IMR-90 (cell line): ENCODE measurements around the gene CDH1. TPM values are rescaled to one million over a fixed set of nuclear protein-coding genes. Genes with fewer than 3 reads are reported as not detected.

Experiments used
- ATAC-seq: fragments of 200-7000 bp; cut with Tn5 transposase; 2 replicates; pipeline ENCODE4 v1.9.1; 2020; ENCODE audit warnings: low read depth, mild to moderate bottlenecking, moderate library complexity
- BruUV-seq: library from RNA; stranded (reverse); fragments of 400-500 nt; replicated peaks from 2 replicates; lab custom pipeline; 2021; lab: Mats Ljungman, UMichigan
- CTCF ChIA-PET: fragments of 300-600 bp; formaldehyde crosslinking; extraction: SDS; loops from one replicate; lab custom pipeline; 2021; ENCODE audit warnings: antibody characterized with exemption; lab: Yijun Ruan, JAX
- POLR2A ChIA-PET: fragments of 300-600 bp; sonication (Branson Sonifier 250); formaldehyde crosslinking; loops from one replicate; lab custom pipeline; 2022; ENCODE audit warnings: antibody characterized with exemption; ENCODE audit not compliant: unreplicated experiment; lab: Charles Lee
- DNase-seq: peaks from one replicate; pipeline ENCODE4 v3.0.0; 2013
- H2AFZ ChIP-seq: replicated peaks from 2 replicates; pipeline ENCODE3; 2013; ENCODE audit warnings: low read length, mild to moderate bottlenecking; ENCODE audit not compliant: poor library complexity
- H2AK5ac ChIP-seq: 2 replicates; pipeline ENCODE4 v1.6.1; 2013; ENCODE audit warnings: low read depth, low read length, inconsistent platforms
- H2AK9ac ChIP-seq: replicated peaks from 2 replicates; pipeline ENCODE3; 2013; ENCODE audit warnings: mild to moderate bottlenecking, low read depth, low read length, moderate library complexity; ENCODE audit not compliant: poor library complexity
- H2BK120ac ChIP-seq: 2 replicates; pipeline ENCODE4 v1.6.1; 2013; ENCODE audit warnings: low read depth, low read length, inconsistent platforms
- H2BK15ac ChIP-seq: 3 replicates; pipeline ENCODE4 v1.6.1; 2013; ENCODE audit warnings: low read depth, low read length, inconsistent platforms
- H2BK20ac ChIP-seq: 2 replicates; pipeline ENCODE4 v1.6.1; 2013; ENCODE audit warnings: low read depth, mild to moderate bottlenecking, inconsistent platforms, low read length, moderate library complexity
- H2BK5ac ChIP-seq: 2 replicates; pipeline ENCODE4 v1.6.1; 2013; ENCODE audit warnings: mild to moderate bottlenecking, low read depth, low read length, inconsistent platforms; ENCODE audit not compliant: poor library complexity, severe bottlenecking
- H3K14ac ChIP-seq: replicated peaks from 2 replicates; pipeline ENCODE4 v1.6.1; 2013; ENCODE audit warnings: low read depth, low read length, inconsistent platforms
- H3K18ac ChIP-seq: 2 replicates; pipeline ENCODE4 v1.6.1; 2013; ENCODE audit warnings: low read depth, low read length, control low read depth
- H3K23ac ChIP-seq: 2 replicates; pipeline ENCODE4 v1.6.1; 2013; ENCODE audit warnings: low read depth, low read length, inconsistent platforms
- H3K27ac ChIP-seq: 2 replicates; pipeline ENCODE4 v1.5.1; 2013; ENCODE audit warnings: mild to moderate bottlenecking, control low read depth, low read length; ENCODE audit not compliant: insufficient read depth
- H3K27me3 ChIP-seq: 2 replicates; pipeline ENCODE4 v1.6.1; 2013; ENCODE audit warnings: low read length; ENCODE audit not compliant: control insufficient read depth, insufficient read depth
- H3K36me3 ChIP-seq: 2 replicates; pipeline ENCODE4 v1.6.1; 2013; ENCODE audit warnings: low read length, mixed read lengths; ENCODE audit not compliant: control insufficient read depth, insufficient read depth
- H3K4ac ChIP-seq: 2 replicates; pipeline ENCODE4 v1.6.1; 2013; ENCODE audit warnings: low read depth, low read length, inconsistent platforms
- H3K4me1 ChIP-seq: 2 replicates; pipeline ENCODE4 v1.6.1; 2013; ENCODE audit warnings: low read length, mixed read lengths; ENCODE audit not compliant: control insufficient read depth, insufficient read depth
- H3K4me2 ChIP-seq: 2 replicates; pipeline ENCODE4 v1.6.1; 2013; ENCODE audit warnings: low read depth, mild to moderate bottlenecking, control low read depth, low read length, moderate library complexity
- H3K4me3 ChIP-seq: 2 replicates; pipeline ENCODE4 v1.5.1; 2013; ENCODE audit warnings: low read depth, mild to moderate bottlenecking, control low read depth, low read length, moderate library complexity; ENCODE audit not compliant: insufficient read depth
- H3K56ac ChIP-seq: 2 replicates; pipeline ENCODE4 v1.6.1; 2013; ENCODE audit warnings: low read length, inconsistent platforms; ENCODE audit not compliant: insufficient read depth; ENCODE audit errors: extremely low read depth
- H3K79me1 ChIP-seq, 2 experiments: 2 replicates each; pipeline ENCODE4 v1.6.1; 2013; ENCODE audit warnings: low read length in 2 of 2, inconsistent platforms in 1 of 2, low read depth in 1 of 2
- H3K9ac ChIP-seq: 2 replicates; pipeline ENCODE4 v1.6.1; 2013; ENCODE audit warnings: low read depth, low read length, control low read depth
- H3K9me1 ChIP-seq: 2 replicates; pipeline ENCODE4 v1.6.1; 2013; ENCODE audit warnings: low read length, inconsistent platforms; ENCODE audit not compliant: insufficient read depth
- H3K9me3 ChIP-seq: 2 replicates; pipeline ENCODE4 v1.6.1; 2013; ENCODE audit warnings: low read length; ENCODE audit not compliant: control insufficient read depth, insufficient read depth
- H4K20me1 ChIP-seq: 2 replicates; pipeline ENCODE4 v1.6.1; 2013; ENCODE audit warnings: low read length, inconsistent platforms; ENCODE audit not compliant: insufficient read depth
- H4K5ac ChIP-seq: 2 replicates; pipeline ENCODE4 v1.6.1; 2013; ENCODE audit warnings: mild to moderate bottlenecking, low read depth, low read length, control low read depth
- H4K8ac ChIP-seq, 2 experiments: 2 replicates each; pipeline ENCODE4 v1.6.1; 2013; ENCODE audit warnings: low read depth in 2 of 2, low read length in 2 of 2, control low read depth in 1 of 2, inconsistent platforms in 1 of 2
- H4K91ac ChIP-seq: 2 replicates; pipeline ENCODE4 v1.6.1; 2013; ENCODE audit warnings: low read depth, low read length, inconsistent platforms; ENCODE audit not compliant: insufficient read depth
- BHLHE40 ChIP-seq: fragments of 150-350 bp; IDR thresholded peaks from 2 replicates; pipeline ENCODE4 v1.6.1; 2016; ENCODE audit warnings: mild to moderate bottlenecking, low read depth, low read length
- CEBPB ChIP-seq: IDR thresholded peaks from 2 replicates; pipeline ENCODE4 v1.6.1; 2012; ENCODE audit warnings: low read depth, low read length, improper control_type of control experiment
- CHD1 ChIP-seq: IDR thresholded peaks from 2 replicates; pipeline ENCODE4 v1.6.1; 2012; ENCODE audit warnings: low read depth, low read length, improper control_type of control experiment
- CTCF ChIP-seq: conservative IDR thresholded peaks from 2 replicates; pipeline ENCODE4 v1.5.1; 2012; ENCODE audit warnings: mild to moderate bottlenecking, low read depth, low read length, improper control_type of control experiment
- FOS ChIP-seq: fragments of 150-350 bp; IDR thresholded peaks from 2 replicates; pipeline ENCODE4 v1.6.1; 2016; ENCODE audit warnings: low read depth, low read length
- MAFK ChIP-seq: IDR thresholded peaks from 2 replicates; pipeline ENCODE4 v1.6.1; 2012; ENCODE audit warnings: low read depth, low read length, improper control_type of control experiment
- MAZ ChIP-seq: IDR thresholded peaks from 2 replicates; pipeline ENCODE4 v1.6.1; 2012; ENCODE audit warnings: low read depth, mild to moderate bottlenecking, low read length, improper control_type of control experiment, moderate library complexity, borderline replicate concordance
- MXI1 ChIP-seq: IDR thresholded peaks from 2 replicates; pipeline ENCODE4 v1.6.1; 2012; ENCODE audit warnings: low read depth, mild to moderate bottlenecking, low read length, moderate library complexity, borderline replicate concordance
- NFE2L2 ChIP-seq: fragments of 150-350 bp; IDR thresholded peaks from 2 replicates; pipeline ENCODE4 v1.6.1; 2016; ENCODE audit warnings: low read depth, mild to moderate bottlenecking, low read length
- POLR2A ChIP-seq: IDR thresholded peaks from 2 replicates; pipeline ENCODE4 v1.6.1; 2012; ENCODE audit warnings: mild to moderate bottlenecking, low read depth, low read length
- RAD21 ChIP-seq: IDR thresholded peaks from 2 replicates; pipeline ENCODE4 v1.6.1; 2012; ENCODE audit warnings: low read length, improper control_type of control experiment
- RCOR1 ChIP-seq: IDR thresholded peaks from 2 replicates; pipeline ENCODE4 v1.6.1; 2012; ENCODE audit warnings: mild to moderate bottlenecking, low read length, improper control_type of control experiment; ENCODE audit not compliant: insufficient replicate concordance
- RFX5 ChIP-seq: IDR thresholded peaks from 2 replicates; pipeline ENCODE4 v1.8.0; 2012; ENCODE audit warnings: low read depth, mild to moderate bottlenecking, low read length, moderate library complexity
- SMC3 ChIP-seq: fragments of 150-350 bp; IDR thresholded peaks from 2 replicates; pipeline ENCODE4 v1.6.1; 2016; ENCODE audit warnings: low read depth, mild to moderate bottlenecking, antibody characterized with exemption, low read length, moderate library complexity
- WGBS, 2 experiments: methylation state at CpG; one replicate each; pipeline versions ENCODE4 v1.1.5 to v1.1.7; 2013; ENCODE audit warnings: missing lambda C conversion rate in 2 of 2; ENCODE audit not compliant: insufficient read length in 1 of 2; ENCODE audit errors: extremely low coverage in 2 of 2; 5-methylcytosine and 5-hydroxymethylcytosine counted together
- dilution Hi-C: fragments of 300-500 bp; cut with HindIII; formaldehyde crosslinking; loops from one replicate; pipeline ENCODE4 v1.14.3; 2018; ENCODE audit warnings: low sequenced_read_pairs; ENCODE audit not compliant: unreplicated experiment
- in situ Hi-C: fragments of 300-500 bp; cut with MboI; formaldehyde crosslinking; loops from 3 replicates; pipeline ENCODE4 v1.14.3; 2019; ENCODE audit warnings: low sequenced_read_pairs, inconsistent platforms, mixed read lengths
- intact Hi-C: fragments of 100-400 bp; cut with micrococcal nuclease; formaldehyde crosslinking; loops from 2 replicates; pipeline ENCODE4 v1.10.0; 2022
- polyA plus RNA-seq, 3 experiments: library from polyadenylated mRNA; depleted of rRNA; stranded (reverse); fragments of >200 nt; gene quantifications; 2 replicates each; pipeline ENCODE4 v1.2.3, GENCODE V29; 2012; ENCODE audit warnings: low replicate concordance in 1 of 3
- total RNA-seq: library from RNA; depleted of rRNA; stranded (reverse); fragments of >200 nt; gene quantifications from 2 replicates; pipeline ENCODE4 v1.2.3, GENCODE V29; 2012
- TF ChIP-seq, protein P1 (sequence below): fragments of 150-350 bp; IDR thresholded peaks from 2 replicates; pipeline ENCODE4 v1.6.1; 2017; ENCODE audit warnings: mild to moderate bottlenecking, antibody characterized with exemption, low read length, low read depth
- TF ChIP-seq, protein P2 (sequence below): fragments of 150-350 bp; IDR thresholded peaks from 2 replicates; pipeline ENCODE4 v1.6.1; 2016; ENCODE audit warnings: low read depth, mild to moderate bottlenecking, low read length, moderate library complexity, borderline replicate concordance

CDH1 gene
- total and polyA plus RNA-seq, 2 of the 4 experiments (the other 2 are of a cell fraction), result under 0.01 TPM; not detected in 1

GRCh38 chr16:68784721-68785120 lies 47.6 kb downstream of the CDH1 start:
- H2AK9ac ChIP-seq, result no peak overlapping the region
- H3K23ac ChIP-seq, result no peak overlapping the region
- dilution Hi-C loops, result no loop called here
- H4K5ac ChIP-seq, result no peak overlapping the region
- no peak overlapping the region for H3K4me3 ChIP-seq
- H2AFZ ChIP-seq, result no peak overlapping the region
- no peak overlapping the region for H2BK20ac ChIP-seq
- BruUV-seq, result no TSS peak
- in situ Hi-C loops, result no loop called here
- H4K91ac ChIP-seq, result no peak overlapping the region
- H3K9me3 ChIP-seq, result no peaks in the 10 kb centered on the region
- ATAC-seq (no peak), DNase-seq (no peak)
- no peak overlapping the region for H2AK5ac ChIP-seq
- no peak overlapping the region for H3K27ac ChIP-seq
- no CpG with 5 or more reads among the region's 2 CpGs for WGBS, 2 experiments
- CTCF ChIA-PET, result interaction anchor here (1.0 kb wide), 1 partner anchor 17 kb away, joined by 5 read pairs; no protein-coding TSS in a partner anchor
- no peak overlapping the region for H3K14ac ChIP-seq
- no peaks in the 10 kb centered on the region for H3K79me1 ChIP-seq
- no peak overlapping the region for H3K4ac ChIP-seq
- H3K9me1 ChIP-seq, result no peaks in the 10 kb centered on the region
- H4K8ac ChIP-seq, result no peak overlapping the region
- H2BK15ac ChIP-seq, result no peak overlapping the region
- H3K4me1 ChIP-seq, result no peaks in the 10 kb centered on the region
- H3K36me3 ChIP-seq, result no peaks in the 10 kb centered on the region
- H3K18ac ChIP-seq, result no peak overlapping the region
- H3K4me2 ChIP-seq, result no peak overlapping the region
- intact Hi-C loops, result no loop called here
- H4K20me1 ChIP-seq, result no peaks in the 10 kb centered on the region
- peaks cover 32% of the 10 kb centered on the region for H3K27me3 ChIP-seq
- no peak overlapping the region for H2BK120ac ChIP-seq
- H2BK5ac ChIP-seq, result no peak overlapping the region
- TF ChIP-seq BHLHE40 (no peak), RCOR1 (no peak), CTCF (no peak), CEBPB (no peak), NFE2L2 (no peak), POLR2A (no peak), MAFK (no peak), CHD1 (no peak), MXI1 (no peak), RAD21 (no peak), RFX5 (no peak), MAZ (no peak), FOS (no peak), SMC3 (no peak)
- TF ChIP-seq, protein P1, sequence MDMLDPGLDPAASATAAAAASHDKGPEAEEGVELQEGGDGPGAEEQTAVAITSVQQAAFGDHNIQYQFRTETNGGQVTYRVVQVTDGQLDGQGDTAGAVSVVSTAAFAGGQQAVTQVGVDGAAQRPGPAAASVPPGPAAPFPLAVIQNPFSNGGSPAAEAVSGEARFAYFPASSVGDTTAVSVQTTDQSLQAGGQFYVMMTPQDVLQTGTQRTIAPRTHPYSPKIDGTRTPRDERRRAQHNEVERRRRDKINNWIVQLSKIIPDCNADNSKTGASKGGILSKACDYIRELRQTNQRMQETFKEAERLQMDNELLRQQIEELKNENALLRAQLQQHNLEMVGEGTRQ, result no peak
- TF ChIP-seq, protein P2, sequence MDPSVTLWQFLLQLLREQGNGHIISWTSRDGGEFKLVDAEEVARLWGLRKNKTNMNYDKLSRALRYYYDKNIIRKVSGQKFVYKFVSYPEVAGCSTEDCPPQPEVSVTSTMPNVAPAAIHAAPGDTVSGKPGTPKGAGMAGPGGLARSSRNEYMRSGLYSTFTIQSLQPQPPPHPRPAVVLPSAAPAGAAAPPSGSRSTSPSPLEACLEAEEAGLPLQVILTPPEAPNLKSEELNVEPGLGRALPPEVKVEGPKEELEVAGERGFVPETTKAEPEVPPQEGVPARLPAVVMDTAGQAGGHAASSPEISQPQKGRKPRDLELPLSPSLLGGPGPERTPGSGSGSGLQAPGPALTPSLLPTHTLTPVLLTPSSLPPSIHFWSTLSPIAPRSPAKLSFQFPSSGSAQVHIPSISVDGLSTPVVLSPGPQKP, result no peak
- POLR2A ChIA-PET, result no interaction called here
- no peak overlapping the region for H3K9ac ChIP-seq
- H3K56ac ChIP-seq, result no peak overlapping the region
